ENCODE measurements around the gene ZNF227.
"Not testable (repeated sequence)": the region's sequence is repeated elsewhere in the genome, so short reads cannot be mapped to it uniquely, and the experiment has no call there.

Gene ZNF227

DNA sequence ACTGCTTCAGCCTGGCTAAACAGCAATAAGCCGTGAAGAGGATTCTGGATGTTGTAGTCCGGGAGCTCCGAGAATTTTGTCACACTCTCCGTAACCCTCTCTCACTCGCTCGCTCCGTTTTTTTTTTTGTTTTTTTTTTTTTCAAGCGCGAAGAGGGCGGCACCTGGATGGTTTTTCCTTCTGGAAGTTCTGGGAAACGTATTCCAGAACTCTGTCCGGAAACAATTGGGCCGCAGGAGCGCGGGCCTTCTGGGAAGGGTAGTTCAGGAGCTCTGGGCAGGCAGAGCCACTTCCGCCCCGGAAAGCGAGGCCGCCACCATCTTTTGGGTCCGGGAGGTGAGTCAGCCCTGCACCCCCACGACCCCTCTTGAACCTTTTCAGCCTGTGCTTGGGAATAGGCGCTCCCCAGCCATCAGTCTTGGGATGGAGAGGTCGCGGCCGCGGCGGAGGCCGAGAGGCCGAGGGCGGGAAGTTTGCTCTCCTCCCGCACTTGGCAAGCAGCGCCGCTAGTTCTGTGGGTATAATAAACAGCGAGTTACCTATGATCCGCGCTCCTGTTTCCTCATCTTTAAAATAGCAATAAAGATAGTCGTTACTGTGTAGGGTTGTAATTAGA is at the start of gene ZNF227:
TSS of gene ZNF227 (plus strand) at position 283 of the 616 bp plus-strand sequence. CDS start 5,261 bp downstream, outside the sequence.
- peak; percentile 67 for DNase-seq (ENCODE audit: low read depth)

DNA sequence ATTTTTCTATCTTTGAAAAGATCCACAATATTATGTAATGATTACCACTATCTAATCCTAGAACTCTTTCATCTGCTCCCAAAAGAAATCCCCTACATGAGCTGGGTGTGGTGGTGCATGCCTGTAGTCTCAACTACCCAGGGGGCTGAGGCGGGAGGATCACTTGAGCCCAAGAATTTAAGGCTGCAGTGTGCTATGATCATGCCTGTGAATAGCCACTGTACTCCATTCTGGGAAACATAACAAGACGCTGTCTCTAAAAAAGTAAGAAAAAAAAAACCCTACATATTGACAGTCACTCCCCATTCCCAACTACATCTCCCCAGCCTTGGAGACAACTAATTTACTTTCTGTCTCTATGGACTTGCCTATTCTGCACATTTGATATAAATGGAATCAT is 48.5 kb upstream of the ZNF227 start:
- no peak for DNase-seq (ENCODE audit: low read depth)

DNA sequence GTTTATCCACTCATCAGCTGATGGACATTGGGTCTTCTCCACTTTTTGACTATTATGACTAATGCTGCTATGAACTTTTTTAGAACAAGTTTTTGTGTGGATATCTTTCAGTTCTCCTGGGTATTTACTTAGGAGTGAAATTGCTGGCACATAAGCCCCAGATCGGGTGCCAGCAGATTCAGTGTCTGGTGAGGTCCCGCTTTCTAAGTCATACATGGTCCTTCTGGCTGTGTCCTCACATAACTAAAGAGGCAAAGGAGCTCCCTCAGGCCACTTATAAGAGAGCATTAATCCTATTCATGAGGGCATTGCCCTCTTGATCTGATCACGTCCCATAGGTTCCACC is 48.0 kb upstream of the ZNF227 start:
- no peak for DNase-seq (ENCODE audit: low read depth)

DNA sequence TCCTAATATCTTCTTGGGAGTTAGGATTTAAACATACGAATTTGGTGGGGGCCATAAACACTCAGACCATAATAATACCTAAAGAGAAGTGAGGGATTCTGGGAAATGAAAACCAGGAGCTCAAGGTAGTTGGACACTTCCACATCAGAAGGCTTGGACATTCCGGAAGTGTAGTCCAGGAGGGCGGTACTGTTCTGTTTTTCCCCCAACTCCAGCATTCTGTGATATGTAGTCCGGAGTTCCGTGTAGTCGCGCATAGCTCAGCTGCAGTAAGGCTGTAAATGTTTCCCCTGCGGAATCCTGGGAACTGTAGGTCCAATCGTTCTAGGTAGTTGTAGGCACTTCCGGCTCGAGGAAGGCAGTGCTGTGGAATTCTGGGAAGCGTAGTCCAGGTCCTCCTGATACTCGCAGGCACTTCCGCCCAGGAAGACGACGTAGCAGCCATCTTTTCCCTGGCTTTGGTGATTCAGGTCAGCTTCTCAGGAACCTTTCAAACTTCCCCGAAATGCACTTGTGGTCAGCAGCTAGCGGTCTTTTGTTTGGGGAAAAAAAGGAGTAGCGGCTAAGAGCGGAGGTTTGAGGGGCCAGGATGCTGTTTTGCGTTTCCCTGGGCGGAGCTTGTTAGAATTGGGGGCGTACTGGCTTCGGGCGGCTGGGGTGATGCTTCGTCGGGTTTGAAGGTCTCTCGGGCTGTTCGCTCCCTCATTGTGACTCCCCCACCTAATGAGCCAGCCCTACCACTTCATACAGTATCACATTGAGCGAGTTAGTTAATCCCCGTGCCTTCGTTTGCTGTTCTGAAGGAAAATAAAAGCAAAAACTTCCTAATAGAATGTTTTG is 47.4 kb upstream of the ZNF227 start, which contains the start of gene ZNF226:
TSS of gene ZNF226 (plus strand) at position 428 of the 840 bp plus-strand sequence. CDS start 4,981 bp downstream, outside the sequence.
- DNase-seq (ENCODE audit: low read depth) = peak; percentile 68

DNA sequence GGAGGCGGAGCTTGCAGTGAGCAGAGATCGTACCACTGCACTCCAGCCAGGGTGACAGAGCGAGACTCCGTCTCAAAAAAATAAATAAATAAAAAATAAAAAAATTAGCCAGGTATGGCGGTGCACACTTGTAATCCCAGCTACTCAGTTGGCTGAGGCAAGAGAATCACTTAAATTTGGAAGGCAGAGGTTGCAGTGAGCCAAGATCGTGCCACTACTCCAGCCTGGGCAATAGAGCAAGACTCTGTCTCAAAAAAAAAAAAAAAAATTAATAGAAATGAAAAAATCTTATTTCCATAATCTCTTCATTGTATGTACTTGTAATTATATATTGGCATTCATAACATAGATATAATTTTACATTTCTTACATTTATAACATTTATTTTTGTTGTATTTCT is 41.7 kb upstream of the ZNF227 start:
- not testable (repeated sequence) for DNase-seq (ENCODE audit: low read depth)

DNA sequence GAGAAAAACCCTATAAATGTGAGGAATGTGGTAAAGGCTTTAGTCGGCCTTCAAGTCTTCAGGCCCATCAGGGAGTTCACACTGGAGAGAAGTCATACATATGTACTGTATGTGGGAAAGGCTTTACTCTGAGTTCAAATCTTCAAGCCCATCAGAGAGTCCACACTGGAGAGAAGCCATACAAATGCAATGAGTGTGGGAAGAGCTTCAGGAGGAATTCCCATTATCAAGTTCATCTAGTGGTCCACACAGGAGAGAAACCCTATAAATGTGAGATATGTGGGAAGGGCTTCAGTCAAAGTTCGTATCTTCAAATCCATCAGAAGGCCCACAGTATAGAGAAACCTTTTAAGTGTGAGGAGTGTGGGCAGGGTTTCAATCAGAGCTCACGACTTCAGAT is 35.7 kb upstream of the ZNF227 start:
- DNase-seq (ENCODE audit: low read depth) = no peak

DNA sequence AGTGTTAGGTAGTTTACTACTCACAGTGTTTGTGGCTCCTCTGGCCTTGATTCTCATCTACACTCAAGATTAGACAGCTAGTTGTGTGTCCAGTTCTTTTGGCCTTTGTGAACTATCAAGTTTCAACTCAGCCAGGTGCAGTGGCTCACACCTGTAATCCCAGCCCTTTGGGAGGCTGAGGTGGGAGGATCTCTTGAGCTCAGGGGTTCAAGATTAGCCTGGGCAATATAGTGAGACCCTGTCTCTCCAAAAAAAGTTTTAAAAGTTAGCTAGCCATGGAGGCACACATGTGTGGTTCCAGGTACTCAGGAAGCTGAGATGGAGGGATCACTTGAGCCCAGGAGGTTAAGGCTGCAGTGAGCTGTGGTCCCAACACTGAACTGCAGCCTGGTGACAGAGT is 31.4 kb upstream of the ZNF227 start:
- no peak for DNase-seq (ENCODE audit: low read depth)

DNA sequence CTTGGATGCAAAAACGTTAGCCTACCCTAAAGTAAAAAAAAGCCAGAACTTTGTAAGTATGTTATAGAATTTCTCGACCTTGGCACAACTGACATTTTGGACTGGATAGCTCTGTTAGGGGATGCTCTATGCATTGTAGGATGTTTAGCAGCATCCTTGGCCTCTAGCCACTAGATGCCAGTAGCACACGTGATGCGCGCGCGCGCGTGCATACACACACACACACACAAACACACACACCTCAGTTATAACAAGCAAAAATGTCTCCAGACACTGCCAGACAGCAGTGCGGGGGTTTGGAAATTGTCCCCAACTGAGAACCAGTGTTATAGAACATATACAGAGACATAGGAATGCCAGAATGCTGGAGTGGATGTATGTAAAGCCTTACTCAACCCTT is 30.2 kb upstream of the ZNF227 start:
- DNase-seq (ENCODE audit: low read depth) = no peak

DNA sequence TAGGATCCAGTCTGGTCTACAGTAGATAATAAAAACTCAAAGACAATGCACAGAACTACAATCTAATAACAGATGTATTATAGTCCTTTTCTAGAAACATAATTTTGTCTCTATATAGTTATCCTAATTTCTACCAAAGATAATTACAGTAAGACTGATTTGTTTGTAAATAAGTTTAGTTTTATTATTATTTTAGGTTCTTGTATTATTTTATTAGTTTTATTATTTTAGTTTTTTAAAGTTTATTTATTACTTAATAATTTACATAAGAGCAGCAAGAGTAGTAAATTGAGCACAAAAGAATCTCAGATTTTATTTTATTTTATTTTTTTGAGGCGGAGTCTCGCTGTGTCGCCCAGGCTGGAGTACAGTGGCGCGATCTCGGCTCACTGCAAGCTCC is 22.3 kb upstream of the ZNF227 start:
- DNase-seq (ENCODE audit: low read depth) = no peak

DNA sequence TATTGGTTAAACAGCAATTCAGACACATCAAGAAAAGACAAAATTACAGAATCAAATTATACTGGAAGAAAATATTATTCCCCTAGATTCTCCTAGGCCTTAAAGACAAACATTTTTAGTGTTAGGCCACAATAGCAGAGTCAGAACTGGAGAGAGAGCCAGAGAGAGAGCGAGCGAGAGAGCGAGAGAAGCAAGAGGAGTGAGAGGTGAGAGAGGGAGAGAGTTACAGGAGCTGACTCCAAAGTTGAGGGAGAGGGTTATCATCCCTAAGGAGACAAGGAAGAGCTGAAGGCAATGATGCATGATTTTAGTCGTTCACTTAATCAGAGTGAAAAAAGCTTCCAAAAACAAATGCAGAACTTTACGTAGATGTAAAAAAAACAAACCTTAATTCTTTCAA is 20.2 kb upstream of the ZNF227 start:
- DNase-seq (ENCODE audit: low read depth) = no peak

DNA sequence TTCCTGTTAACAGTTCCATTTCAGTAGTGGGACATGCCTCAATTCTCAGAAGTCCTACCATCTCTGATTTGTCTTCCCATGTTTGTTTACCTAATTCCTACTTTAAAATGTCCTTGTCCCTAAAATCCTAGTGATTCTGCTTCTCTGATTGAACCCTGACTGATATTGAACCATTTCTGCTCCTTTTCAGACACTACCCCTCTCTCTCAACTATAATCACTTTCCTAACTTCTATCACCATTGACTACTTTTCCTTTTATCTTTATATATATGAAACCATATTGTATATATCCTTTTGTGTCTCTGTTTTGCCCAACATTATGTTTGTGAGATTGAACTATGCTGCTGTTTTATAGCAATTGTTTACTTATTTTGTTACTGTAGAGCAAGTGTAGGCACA is 15.6 kb upstream of the ZNF227 start:
- no peak for DNase-seq (ENCODE audit: low read depth)

DNA sequence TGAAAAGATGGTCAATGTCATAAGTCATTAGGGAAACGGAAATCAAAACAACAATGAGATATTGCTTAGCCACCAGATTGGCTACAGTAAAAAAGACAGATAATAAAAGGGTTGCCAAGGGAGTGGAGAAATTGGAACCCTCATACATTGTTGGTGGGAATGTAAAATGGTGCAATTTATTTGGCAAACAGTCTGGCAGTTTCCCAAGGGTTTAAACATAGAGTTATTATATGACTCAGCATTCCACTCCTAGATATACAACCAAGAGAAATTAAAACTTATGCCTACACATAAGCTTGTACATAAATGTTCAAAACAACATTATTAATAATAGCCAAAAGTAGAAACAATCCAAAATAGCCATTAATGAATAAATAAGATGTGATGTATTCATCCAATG is 9.9 kb upstream of the ZNF227 start:
- DNase-seq (ENCODE audit: low read depth) = no peak

DNA sequence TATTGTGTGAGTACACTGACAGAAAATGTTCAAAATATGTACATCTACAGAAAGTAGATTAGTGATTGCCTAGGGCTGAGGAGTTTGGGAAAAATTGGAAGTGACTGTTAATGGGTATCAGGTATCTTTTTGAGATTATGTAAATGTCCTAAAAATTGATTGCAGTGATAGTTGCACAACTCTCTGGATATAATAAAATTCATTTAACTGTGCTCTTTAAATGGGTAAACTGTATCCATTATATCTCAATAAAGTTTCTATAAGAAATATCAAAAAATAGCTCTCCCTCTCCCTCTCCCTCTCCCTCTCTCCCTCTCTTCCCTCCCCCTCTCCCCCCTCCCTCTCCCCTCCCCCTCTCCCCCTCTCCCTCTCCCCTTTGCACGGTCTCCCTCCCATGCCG is 9.4 kb upstream of the ZNF227 start:
- DNase-seq (ENCODE audit: low read depth) = no peak

DNA sequence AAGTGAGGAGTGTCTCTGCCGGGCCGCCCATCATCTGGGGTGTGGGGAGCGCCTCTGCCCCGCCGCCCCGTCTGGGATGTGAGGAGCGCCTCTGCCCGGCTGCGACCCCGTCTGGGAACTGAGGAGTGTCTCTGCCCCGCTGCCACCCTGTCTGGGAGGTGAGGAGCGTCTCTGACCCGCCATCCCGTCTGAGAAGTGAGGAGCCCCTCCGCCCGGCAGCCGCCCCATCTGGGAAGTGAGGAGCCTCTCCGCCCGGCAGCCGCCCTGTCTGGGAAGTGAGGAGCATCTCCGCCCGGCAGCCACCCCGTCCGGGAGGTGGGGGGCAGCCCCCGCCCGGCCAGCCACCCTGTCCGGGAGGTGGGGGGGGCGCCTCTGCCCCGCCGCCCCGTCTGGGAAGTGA is 8.5 kb upstream of the ZNF227 start:
- not testable (repeated sequence) for DNase-seq (ENCODE audit: low read depth)

DNA sequence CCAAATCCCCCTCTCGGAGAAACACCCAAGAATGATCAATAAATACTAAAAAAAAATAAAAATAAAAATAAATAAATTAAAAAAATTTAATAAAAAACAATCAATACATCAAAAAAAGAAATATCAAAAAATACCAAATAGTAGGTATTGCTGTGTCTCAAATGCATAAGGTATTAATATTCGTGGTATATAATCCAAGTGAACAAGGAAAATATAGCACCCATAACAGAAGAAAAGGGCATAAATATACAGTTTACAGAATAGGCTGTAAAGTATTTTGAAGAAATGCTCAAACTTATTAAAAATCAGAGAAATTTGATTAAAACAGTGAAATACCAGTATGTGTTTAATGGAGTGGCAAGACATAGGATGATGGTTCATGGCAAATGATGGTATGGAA is 7.6 kb upstream of the ZNF227 start:
- no peak for DNase-seq (ENCODE audit: low read depth)

DNA sequence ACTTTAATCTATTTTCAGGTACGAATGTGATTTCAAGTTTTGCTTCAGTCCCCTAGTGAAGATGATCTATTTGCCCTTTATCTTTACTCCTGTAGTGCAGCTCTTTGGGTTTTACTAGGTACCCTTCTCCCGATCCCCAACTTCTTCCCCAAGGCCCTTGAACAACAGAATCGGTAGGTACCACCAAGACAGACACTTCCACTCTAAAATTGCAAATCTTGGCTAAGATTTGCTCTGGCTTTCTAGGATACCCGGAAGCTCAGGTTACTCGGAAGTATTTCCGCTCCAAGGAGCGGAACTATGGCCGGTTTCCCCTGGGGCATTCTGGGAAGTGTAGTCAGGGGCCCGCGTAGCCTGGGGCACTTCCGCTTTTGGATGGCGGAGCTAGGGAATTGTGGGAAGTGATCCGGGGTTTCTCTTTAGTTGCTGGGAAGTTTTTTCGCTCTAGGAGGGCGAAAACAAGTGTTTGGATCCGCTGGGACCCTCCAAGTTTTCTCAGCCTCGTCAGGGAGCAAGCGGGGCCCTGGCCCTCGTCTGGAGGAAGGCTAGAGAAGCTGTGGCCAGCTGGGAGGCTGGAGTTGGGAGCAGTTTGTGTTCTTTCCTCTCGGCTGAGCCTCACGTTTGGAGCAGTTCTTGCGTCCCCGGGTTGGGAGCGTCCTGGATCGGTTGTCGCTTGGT is 5.1 kb upstream of the ZNF227 start:
- peak; percentile 67 for DNase-seq (ENCODE audit: low read depth)

DNA sequence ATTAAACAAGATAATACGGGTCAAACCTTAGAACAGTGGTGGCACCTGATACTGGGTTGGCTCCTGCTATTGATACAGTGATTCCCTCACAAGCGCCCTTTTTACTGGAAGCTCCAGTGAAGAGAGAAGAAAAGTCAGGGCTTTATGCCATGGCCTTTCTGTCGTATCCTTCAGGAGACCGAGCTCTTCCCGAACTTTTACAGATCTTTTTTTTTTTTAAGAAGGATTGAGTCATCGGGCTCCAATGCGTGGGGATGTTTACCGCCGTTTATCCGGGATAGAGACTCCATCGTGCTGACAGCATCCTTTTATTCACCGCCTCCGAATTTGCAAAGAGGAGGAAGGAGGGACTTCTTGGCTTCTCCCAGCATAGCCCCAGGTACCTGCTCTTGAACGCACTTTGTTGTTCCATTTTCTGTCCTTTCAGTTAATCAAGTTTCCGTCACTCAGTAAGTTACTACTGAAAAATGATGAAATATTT is 574 bp downstream of the ZNF227 start:
- no peak for DNase-seq (ENCODE audit: low read depth)

DNA sequence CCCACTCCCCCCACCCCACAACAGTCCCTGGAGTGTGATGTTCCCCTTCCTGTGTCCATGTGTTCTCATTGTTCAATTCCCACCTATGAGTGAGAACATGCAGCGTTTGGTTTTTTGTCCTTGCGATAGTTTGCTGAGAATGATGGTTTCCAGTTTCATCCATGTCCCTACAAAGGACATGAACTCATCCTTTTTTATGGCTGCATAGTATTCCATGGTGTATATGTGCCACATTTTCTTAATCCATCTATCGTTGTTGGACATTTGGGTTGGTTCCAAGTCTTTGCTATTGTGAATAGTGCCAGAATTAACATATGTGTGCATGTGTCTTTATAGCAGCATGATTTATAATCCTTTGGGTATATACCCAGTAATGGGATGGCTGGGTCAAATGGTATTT is 7.6 kb downstream of the ZNF227 start:
- DNase-seq (ENCODE audit: low read depth) = not testable (repeated sequence)

DNA sequence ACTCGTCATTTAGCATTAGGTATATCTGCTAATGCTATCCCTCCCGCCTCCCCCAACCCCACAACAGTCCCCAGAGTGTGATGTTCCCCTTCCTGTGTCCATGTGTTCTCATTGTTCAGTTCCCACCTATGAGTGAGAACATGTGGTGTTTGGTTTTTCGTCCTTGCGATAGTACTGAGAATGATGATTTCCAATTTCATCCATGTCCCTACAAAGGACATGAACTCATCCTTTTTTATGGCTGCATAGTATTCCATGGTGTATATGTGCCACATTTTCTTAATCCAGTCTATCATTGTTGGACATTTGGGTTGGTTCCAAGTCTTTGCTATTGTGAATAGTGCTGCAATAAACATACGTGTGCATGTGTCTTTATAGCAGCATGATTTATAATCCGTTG is 8.4 kb downstream of the ZNF227 start:
- DNase-seq (ENCODE audit: low read depth) = not testable (repeated sequence)

DNA sequence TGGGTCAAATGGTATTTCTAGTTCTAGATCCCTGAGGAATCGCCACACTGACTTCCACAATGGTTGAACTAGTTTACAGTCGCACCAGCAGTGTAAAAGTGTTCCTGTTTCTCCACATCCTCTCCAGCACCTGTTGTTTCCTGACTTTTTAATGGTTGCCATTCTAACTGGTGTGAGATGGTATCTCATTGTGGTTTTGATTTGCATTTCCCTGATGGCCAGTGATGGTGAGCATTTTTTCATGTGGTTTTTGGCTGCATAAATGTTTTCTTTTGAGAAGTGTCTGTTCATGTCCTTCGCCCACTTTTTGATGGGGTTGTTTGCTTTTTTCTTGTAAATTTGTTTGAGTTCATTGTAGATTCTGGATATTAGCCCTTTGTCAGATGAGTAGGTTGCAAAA is 9.0 kb downstream of the ZNF227 start:
- DNase-seq (ENCODE audit: low read depth) = not testable (repeated sequence)

DNA sequence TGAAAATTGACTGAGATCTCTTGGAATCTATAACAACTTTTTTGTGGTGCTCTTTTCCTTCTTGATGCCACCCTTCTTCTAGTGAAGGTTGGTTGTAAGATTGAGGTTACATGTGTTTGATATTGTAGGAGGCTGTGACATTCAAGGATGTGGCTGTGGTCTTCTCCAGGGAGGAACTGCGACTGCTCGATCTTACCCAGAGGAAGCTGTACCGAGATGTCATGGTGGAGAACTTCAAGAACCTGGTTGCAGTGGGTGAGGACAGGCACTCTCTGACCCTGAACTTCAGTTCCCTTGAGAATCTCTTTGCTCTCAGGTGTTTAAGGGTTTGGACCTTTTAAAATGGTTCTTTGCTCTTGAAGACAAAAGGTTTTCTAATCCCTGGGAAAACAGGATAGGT is 16.0 kb downstream of the ZNF227 start:
- no peak for DNase-seq (ENCODE audit: low read depth)

DNA sequence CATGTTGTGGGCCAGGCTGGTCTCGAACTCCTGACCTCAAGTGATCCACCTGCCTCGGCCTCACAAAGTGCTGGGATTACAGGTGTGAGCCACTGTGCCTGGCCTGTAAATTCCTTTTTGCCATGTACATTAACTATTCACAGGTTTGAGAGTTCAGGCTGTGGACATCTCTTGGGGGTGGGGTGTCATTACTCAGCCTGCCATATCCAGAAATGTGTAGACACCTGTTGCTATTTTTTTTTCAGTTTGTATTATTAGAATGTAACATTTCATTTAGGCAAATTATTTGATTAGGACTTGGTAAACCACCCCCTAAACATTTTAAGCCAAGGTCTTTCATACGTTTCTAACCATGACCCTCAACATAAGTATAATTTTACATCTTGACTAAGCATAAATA is 20.5 kb downstream of the ZNF227 start:
- DNase-seq (ENCODE audit: low read depth) = no peak

DNA sequence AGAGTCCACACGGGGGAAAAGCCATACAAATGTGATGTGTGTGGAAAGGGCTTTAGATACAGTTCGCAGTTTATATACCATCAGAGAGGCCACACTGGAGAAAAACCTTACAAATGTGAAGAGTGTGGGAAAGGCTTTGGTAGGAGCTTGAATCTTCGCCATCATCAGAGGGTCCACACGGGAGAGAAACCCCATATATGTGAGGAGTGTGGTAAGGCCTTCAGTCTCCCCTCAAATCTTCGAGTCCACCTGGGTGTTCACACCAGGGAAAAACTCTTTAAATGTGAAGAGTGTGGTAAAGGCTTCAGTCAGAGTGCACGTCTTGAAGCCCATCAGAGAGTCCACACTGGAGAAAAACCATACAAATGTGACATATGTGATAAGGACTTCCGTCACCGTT is 24.1 kb downstream of the ZNF227 start:
- no peak for DNase-seq (ENCODE audit: low read depth)
